ENCODE data around the gene PARD3. TPM values are rescaled to one million over a fixed set of nuclear protein-coding genes. Genes with fewer than 3 reads are reported as not detected.

The PARD3 gene
- total RNA-seq, 2 experiments from 2014 or later: 0.93 to 1.2 TPM

- DNase-seq: no peak
- intact Hi-C loops (cut with micrococcal nuclease): no loop called here
- H3K27me3 Mint-ChIP-seq: no peaks in the 10 kb centered on the region
- H3K27ac Mint-ChIP-seq: no peak overlapping the region
- H3K36me3 Mint-ChIP-seq: no peaks in the 10 kb centered on the region
- no peaks in the 10 kb centered on the region for H3K4me1 Mint-ChIP-seq (ENCODE audit: low read depth)
- H3K4me3 Mint-ChIP-seq: no peak overlapping the region
- POLR2A ChIA-PET: no interaction called here
- no peaks in the 10 kb centered on the region for H3K9me3 Mint-ChIP-seq
- CTCF ChIA-PET: no interaction called here
Observed at GRCh38 chr10:34479520-34480179, 335.4 kb downstream of the PARD3 start.

DNA sequence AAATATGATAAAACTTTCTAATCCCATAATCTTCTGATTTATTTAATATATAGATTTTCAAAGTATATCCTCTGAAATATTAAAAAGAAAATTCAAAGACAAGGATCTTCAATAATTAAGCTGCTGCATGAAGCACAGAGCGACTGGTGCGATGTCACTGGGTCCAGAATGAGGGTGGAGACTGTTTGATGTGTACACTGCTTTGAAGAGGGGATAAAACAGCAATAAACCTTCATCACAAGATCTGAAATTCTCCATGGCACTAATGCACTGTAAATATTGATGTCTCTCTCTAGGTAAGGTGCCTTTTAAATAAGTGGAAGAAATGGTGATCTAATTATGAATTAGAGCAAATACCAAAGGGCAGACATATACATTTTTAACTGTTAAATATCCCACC is 337.8 kb downstream of the PARD3 start:
- intact Hi-C loops (cut with micrococcal nuclease): no loop called here
- Mint-ChIP-seq H3K27ac (no peak overlapping the region), H3K4me1 (ENCODE audit: low read depth) (no peaks in the 10 kb centered on the region), H3K4me3 (no peak overlapping the region), H3K9me3 (no peaks in the 10 kb centered on the region), H3K36me3 (no peaks in the 10 kb centered on the region), H3K27me3 (no peaks in the 10 kb centered on the region)
- POLR2A ChIA-PET: no interaction called here
- CTCF ChIA-PET: no interaction called here
- DNase-seq: no peak

DNA sequence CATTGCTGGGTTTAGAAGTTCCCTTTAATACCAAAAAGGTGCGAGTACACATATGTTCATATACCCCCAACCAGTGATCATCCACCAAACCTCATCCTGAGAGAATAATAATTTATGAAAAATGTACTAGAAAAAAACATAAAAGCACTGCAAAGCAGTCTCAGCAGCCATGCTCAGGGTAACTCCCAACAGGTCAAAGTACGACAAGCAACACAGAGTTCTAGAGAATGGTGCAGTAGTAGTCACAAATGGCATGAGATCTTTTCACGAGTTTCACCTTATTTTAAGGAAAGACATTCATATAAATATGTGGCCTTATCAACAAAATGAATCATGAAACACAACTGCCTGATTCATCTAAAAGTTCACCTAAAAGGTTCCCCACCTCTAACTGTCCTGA is 338.5 kb downstream of the PARD3 start:
- no peak for DNase-seq
- ChIA-PET CTCF (no interaction called here), POLR2A (no interaction called here)
- no peak overlapping the region for H3K27ac Mint-ChIP-seq
- H3K36me3 Mint-ChIP-seq: no peaks in the 10 kb centered on the region
- H3K4me3 Mint-ChIP-seq: no peak overlapping the region
- H3K27me3 Mint-ChIP-seq: no peaks in the 10 kb centered on the region
- H3K4me1 Mint-ChIP-seq (ENCODE audit: low read depth): no peaks in the 10 kb centered on the region
- intact Hi-C loops (cut with micrococcal nuclease): no loop called here
- H3K9me3 Mint-ChIP-seq: no peaks in the 10 kb centered on the region

GRCh38 chr10:34475786-34476185 is 339.3 kb downstream of the PARD3 start:
- intact Hi-C loops (cut with micrococcal nuclease): no loop called here
- no peaks in the 10 kb centered on the region for H3K27me3 Mint-ChIP-seq
- ChIA-PET CTCF (interaction anchor here (1.6 kb wide), 1 partner anchor 162 kb away, joined by 3 read pairs; no protein-coding TSS in a partner anchor), POLR2A (no interaction called here)
- H3K36me3 Mint-ChIP-seq: no peaks in the 10 kb centered on the region
- no peak overlapping the region for H3K4me3 Mint-ChIP-seq
- H3K27ac Mint-ChIP-seq: no peak overlapping the region
- no peaks in the 10 kb centered on the region for H3K4me1 Mint-ChIP-seq (ENCODE audit: low read depth)
- no peak for DNase-seq
- no peaks in the 10 kb centered on the region for H3K9me3 Mint-ChIP-seq

DNA sequence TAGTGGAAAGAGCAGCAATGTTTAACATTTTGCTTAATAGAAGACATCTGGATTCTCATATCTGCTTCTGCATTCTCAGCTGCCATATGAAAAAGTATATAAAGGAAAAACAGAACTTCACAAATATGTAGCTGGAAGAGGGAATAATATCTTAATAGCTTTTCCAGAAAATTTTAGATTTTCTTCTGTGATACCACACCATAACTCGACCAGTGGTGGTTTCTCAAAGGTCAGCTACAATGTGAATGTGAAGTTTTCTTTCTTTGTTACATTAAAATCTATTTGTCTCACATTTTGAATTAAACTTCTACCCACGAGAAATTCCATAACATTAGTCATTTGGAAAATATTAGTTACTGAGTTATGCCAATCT is 339.8 kb downstream of the PARD3 start:
- POLR2A ChIA-PET: no interaction called here
- H3K36me3 Mint-ChIP-seq: no peaks in the 10 kb centered on the region
- no peak for DNase-seq
- no peaks in the 10 kb centered on the region for H3K9me3 Mint-ChIP-seq
- CTCF ChIA-PET: interaction anchor here (1.6 kb wide), 1 partner anchor 163 kb away, joined by 3 read pairs; no protein-coding TSS in a partner anchor
- H3K27ac Mint-ChIP-seq: no peak overlapping the region
- intact Hi-C loops (cut with micrococcal nuclease): no loop called here
- H3K4me1 Mint-ChIP-seq (ENCODE audit: low read depth): no peaks in the 10 kb centered on the region
- no peaks in the 10 kb centered on the region for H3K27me3 Mint-ChIP-seq
- no peak overlapping the region for H3K4me3 Mint-ChIP-seq

DNA sequence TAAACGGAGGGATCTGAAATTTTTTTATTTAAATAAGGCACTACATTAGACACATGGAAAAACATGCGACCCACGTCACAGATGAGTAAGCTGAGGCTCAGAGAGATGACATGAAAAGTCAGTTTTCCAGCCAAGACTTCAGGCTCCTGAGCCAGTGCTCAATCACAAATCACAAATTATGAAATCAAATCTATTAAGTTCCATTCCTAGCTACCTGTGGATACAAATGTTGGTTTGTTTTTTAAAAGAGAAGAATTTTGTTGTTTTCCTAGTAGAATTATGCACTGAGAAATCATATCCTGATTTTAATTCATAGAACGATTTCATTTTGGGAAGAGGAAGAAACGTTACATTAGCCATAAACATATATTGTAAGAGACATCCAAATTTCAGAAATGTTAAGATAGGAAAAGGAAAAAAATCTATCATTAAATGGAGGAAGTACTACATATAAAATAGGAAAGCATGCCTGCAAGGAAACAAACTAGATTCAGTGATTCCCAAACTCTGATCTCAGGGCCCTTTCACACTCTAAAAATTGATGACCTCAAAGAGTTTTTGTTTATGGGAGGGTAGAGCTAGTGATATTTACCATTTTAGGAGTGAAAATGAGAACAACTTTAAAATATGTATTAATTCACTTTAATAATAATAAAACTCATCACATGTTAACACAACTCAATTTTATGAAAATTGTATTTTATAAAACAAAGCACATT is 340.4 kb downstream of the PARD3 start:
- Mint-ChIP-seq H3K36me3 (no peaks in the 10 kb centered on the region), H3K27me3 (peaks cover 2% of the 10 kb centered on the region), H3K9me3 (no peaks in the 10 kb centered on the region), H3K27ac (no peak overlapping the region), H3K4me1 (ENCODE audit: low read depth) (no peaks in the 10 kb centered on the region), H3K4me3 (no peak overlapping the region)
- DNase-seq: no peak
- POLR2A ChIA-PET: no interaction called here
- CTCF ChIA-PET: interaction anchor here (1.6 kb wide), 1 partner anchor 163 kb away, joined by 3 read pairs; no protein-coding TSS in a partner anchor
- intact Hi-C loops (cut with micrococcal nuclease): no loop called here

- H3K4me1 Mint-ChIP-seq (ENCODE audit: low read depth): no peaks in the 10 kb centered on the region
- no peak for DNase-seq
- CTCF ChIA-PET: interaction anchor here (1.6 kb wide), 1 partner anchor 164 kb away, joined by 3 read pairs; no protein-coding TSS in a partner anchor
- intact Hi-C loops (cut with micrococcal nuclease): no loop called here
- H3K9me3 Mint-ChIP-seq: no peaks in the 10 kb centered on the region
- no peak overlapping the region for H3K4me3 Mint-ChIP-seq
- H3K27ac Mint-ChIP-seq: no peak overlapping the region
- peaks cover 2% of the 10 kb centered on the region for H3K27me3 Mint-ChIP-seq
- POLR2A ChIA-PET: no interaction called here
- no peaks in the 10 kb centered on the region for H3K36me3 Mint-ChIP-seq
Observed at GRCh38 chr10:34474009-34474376, 341.1 kb downstream of the PARD3 start.

DNA sequence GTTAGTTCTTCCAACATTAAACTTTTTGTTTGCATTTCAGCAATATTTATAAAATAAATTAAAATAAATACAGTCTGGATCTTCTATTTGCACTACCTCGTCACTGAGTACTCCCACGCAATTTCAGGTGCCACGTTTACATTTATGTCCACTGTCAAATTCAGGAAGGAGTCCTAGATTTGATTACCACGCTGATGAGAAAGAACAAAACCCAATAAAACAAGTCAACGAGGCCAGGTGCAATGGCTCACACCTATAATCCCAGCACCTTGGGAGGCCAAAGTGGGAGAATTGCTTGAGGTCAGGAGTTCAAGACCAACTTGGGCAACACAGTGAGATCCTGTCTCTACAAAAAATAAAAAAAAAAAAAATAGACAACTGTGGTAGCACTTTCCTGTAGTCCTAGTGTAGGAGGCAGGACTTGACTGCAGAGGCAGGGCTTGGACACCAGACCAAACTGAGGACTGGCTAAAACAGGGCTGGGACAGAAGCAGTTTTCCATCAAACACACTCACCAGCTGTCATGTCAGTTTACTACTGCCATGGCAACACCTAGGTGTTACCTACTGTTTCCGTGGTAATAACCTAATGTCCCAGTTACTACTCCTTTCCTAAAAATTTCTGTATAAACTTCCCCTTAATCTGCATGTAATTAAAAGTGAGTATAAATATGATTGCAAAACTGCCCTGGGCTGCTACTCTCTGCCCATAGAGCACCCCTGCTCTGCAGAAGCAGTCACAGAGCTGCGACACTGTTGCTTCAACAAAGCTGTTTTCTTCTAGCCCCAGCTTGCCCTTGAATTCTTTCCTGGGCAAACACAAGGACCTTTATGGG is 341.7 kb downstream of the PARD3 start:
- Mint-ChIP-seq H3K27me3 (peaks cover 3% of the 10 kb centered on the region), H3K27ac (no peak overlapping the region), H3K36me3 (no peaks in the 10 kb centered on the region), H3K4me1 (ENCODE audit: low read depth) (no peaks in the 10 kb centered on the region), H3K9me3 (no peaks in the 10 kb centered on the region), H3K4me3 (no peak overlapping the region)
- CTCF ChIA-PET: no interaction called here
- DNase-seq: no peak
- intact Hi-C loops (cut with micrococcal nuclease): no loop called here
- POLR2A ChIA-PET: no interaction called here

GRCh38 chr10:34470307-34470706 is 344.8 kb downstream of the PARD3 start:
- Mint-ChIP-seq H3K4me1 (ENCODE audit: low read depth) (no peaks in the 10 kb centered on the region), H3K36me3 (no peaks in the 10 kb centered on the region), H3K27me3 (peaks cover 4% of the 10 kb centered on the region), H3K9me3 (no peaks in the 10 kb centered on the region), H3K27ac (no peak overlapping the region), H3K4me3 (no peak overlapping the region)
- ChIA-PET POLR2A (no interaction called here), CTCF (no interaction called here)
- no peak for DNase-seq
- intact Hi-C loops (cut with micrococcal nuclease): no loop called here

DNA sequence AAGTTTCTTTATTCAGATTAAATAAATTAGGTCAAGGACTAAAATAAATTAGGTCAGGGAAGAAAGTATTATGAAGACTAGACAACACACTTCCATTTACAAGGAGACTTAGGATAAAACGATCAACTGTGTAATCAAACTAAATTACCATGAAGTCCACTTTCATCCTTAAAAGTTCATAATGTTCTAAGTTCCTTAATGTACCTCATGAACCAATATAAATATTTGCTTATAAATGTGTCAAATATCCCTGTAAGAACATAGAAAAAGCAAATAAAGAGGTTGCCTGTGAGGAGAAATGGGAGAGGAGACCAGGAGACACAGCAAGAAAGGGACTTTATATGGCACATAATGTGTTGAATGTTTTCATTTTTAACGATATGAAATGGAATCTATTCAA is 345.6 kb downstream of the PARD3 start:
- Mint-ChIP-seq H3K27me3 (peaks cover 4% of the 10 kb centered on the region), H3K36me3 (no peaks in the 10 kb centered on the region), H3K27ac (no peak overlapping the region), H3K4me1 (ENCODE audit: low read depth) (no peaks in the 10 kb centered on the region), H3K4me3 (no peak overlapping the region), H3K9me3 (no peaks in the 10 kb centered on the region)
- CTCF ChIA-PET: no interaction called here
- no peak for DNase-seq
- POLR2A ChIA-PET: no interaction called here
- intact Hi-C loops (cut with micrococcal nuclease): no loop called here

DNA sequence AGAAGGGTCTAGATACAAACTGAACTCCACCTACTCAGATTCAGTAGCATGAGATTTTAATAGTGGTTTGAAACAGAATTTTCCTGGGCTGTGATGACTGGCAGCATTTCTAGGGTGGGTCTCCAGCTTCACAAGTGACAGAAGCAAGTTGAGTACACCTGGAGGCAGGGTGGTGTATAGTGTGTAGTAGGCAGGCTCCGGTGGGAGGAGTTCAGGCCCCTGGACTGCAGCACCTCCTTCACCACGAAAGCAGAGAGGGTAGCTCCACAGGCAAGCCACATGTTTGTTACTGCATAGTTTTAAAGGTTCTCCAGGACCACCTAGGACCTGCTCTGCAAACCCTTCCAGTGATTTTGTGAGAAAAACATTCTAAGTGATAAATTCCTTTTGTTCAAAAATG is 347.2 kb downstream of the PARD3 start:
- H3K9me3 Mint-ChIP-seq: no peaks in the 10 kb centered on the region
- ChIA-PET POLR2A (no interaction called here), CTCF (no interaction called here)
- DNase-seq: no peak
- H3K4me3 Mint-ChIP-seq: no peak overlapping the region
- H3K27ac Mint-ChIP-seq: no peak overlapping the region
- H3K27me3 Mint-ChIP-seq: peaks cover 4% of the 10 kb centered on the region
- no peaks in the 10 kb centered on the region for H3K36me3 Mint-ChIP-seq
- intact Hi-C loops (cut with micrococcal nuclease): no loop called here
- no peaks in the 10 kb centered on the region for H3K4me1 Mint-ChIP-seq (ENCODE audit: low read depth)

DNA sequence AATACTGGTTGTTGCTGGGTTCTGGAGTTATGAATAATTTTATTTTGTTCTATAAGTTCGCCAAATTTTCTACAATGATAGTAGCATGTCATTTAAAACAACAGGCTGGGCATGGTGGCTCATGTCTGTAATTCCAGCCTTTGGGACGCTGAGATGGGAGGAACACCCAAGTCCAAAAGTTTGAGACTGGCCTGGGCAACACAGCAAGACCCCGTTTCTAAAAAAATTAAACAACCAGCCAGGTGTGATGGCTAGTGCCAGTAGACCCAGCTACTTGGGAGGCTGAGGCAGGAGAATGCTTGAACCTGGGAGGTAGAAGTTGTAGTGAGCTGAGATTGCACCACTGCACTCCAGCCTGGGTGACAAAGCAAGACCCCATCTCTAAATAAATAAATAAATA is 347.7 kb downstream of the PARD3 start:
- Mint-ChIP-seq H3K4me1 (ENCODE audit: low read depth) (no peaks in the 10 kb centered on the region), H3K9me3 (no peaks in the 10 kb centered on the region), H3K36me3 (no peaks in the 10 kb centered on the region), H3K4me3 (no peak overlapping the region), H3K27me3 (peaks cover 4% of the 10 kb centered on the region), H3K27ac (no peak overlapping the region)
- no peak for DNase-seq
- intact Hi-C loops (cut with micrococcal nuclease): no loop called here
- CTCF ChIA-PET: no interaction called here
- POLR2A ChIA-PET: no interaction called here
